ENCODE measurements around the gene DES. TPM values are rescaled to one million over a fixed set of nuclear protein-coding genes. Genes with fewer than 3 reads are reported as not detected.

Gene DES
- total RNA-seq, 2 experiments from 2014 or later: not detected

DNA sequence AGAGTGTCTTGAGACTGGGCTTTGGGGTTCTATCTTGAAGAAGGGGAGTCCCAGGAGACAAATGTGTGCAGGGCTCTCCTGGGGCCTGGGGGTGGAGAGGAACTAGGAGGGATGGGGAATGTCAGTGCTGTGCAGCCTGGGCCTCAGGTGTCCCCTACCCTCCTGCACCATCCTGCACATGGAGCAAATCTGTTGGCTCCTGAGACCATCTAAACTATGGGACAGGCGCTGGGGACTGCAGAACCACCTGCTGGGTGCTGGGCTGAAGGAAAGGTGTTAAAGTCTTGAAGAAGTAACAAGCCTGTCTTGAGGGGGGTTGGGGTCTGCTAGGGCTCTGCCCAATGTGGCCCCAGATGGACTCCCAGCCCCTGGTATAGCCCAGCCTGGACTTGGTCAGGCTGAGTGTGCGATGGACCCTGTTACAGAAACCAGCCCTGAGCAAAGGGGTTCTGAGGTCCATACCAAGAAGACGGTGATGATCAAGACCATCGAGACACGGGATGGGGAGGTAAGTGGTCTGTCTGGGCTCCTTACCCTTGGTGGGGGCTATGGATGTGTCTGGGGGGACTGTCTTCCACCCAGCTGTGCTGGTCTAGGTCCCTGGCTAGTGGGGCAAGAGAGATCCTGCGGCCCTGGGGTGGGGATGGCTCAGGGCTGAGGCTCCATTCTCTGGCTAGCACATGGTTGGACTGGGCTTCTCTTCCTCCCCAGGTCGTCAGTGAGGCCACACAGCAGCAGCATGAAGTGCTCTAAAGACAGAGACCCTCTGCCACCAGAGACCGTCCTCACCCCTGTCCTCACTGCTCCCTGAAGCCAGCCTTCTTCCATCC is 7.3 kb downstream of the DES start:
- no peak overlapping the region for H3K27ac Mint-ChIP-seq
- DNase-seq: no peak
- no peaks in the 10 kb centered on the region for H3K9me3 Mint-ChIP-seq
- CTCF ChIA-PET: no interaction called here
- H3K4me3 Mint-ChIP-seq: no peak overlapping the region
- intact Hi-C loops (cut with micrococcal nuclease): no loop called here
- no peaks in the 10 kb centered on the region for H3K4me1 Mint-ChIP-seq (ENCODE audit: low read depth)
- peaks cover 12% of the 10 kb centered on the region for H3K27me3 Mint-ChIP-seq (ENCODE audit: low read depth)
- no peaks in the 10 kb centered on the region for H3K36me3 Mint-ChIP-seq (ENCODE audit: low read depth)

GRCh38 chr2:219426068-219426443 is 7.9 kb downstream of the DES start:
- intact Hi-C loops (cut with micrococcal nuclease): no loop called here
- no peaks in the 10 kb centered on the region for H3K9me3 Mint-ChIP-seq
- CTCF ChIA-PET: no interaction called here
- H3K4me3 Mint-ChIP-seq: no peak overlapping the region
- H3K27me3 Mint-ChIP-seq (ENCODE audit: low read depth): peaks cover 9% of the 10 kb centered on the region
- no peaks in the 10 kb centered on the region for H3K4me1 Mint-ChIP-seq (ENCODE audit: low read depth)
- no peaks in the 10 kb centered on the region for H3K36me3 Mint-ChIP-seq (ENCODE audit: low read depth)
- no peak overlapping the region for H3K27ac Mint-ChIP-seq
- no peak for DNase-seq

GRCh38 chr2:219426534-219427136 is 8.5 kb downstream of the DES start:
- CTCF ChIA-PET: interaction anchor here (0.7 kb wide), 1 partner anchor 31 kb away, joined by 3 read pairs; no protein-coding TSS in a partner anchor
- no peaks in the 10 kb centered on the region for H3K4me1 Mint-ChIP-seq (ENCODE audit: low read depth)
- no peaks in the 10 kb centered on the region for H3K9me3 Mint-ChIP-seq
- DNase-seq: no peak
- no peak overlapping the region for H3K27ac Mint-ChIP-seq
- peaks cover 6% of the 10 kb centered on the region for H3K27me3 Mint-ChIP-seq (ENCODE audit: low read depth)
- no peak overlapping the region for H3K4me3 Mint-ChIP-seq
- H3K36me3 Mint-ChIP-seq (ENCODE audit: low read depth): no peaks in the 10 kb centered on the region
- intact Hi-C loops (cut with micrococcal nuclease): no loop called here

GRCh38 chr2:219428469-219428868 is 10.3 kb downstream of the DES start:
- Mint-ChIP-seq H3K9me3 (no peaks in the 10 kb centered on the region), H3K27ac (no peak overlapping the region), H3K4me1 (ENCODE audit: low read depth) (no peaks in the 10 kb centered on the region), H3K27me3 (ENCODE audit: low read depth) (no peaks in the 10 kb centered on the region), H3K4me3 (no peak overlapping the region), H3K36me3 (ENCODE audit: low read depth) (no peaks in the 10 kb centered on the region)
- CTCF ChIA-PET: no interaction called here
- intact Hi-C loops (cut with micrococcal nuclease): no loop called here
- DNase-seq: no peak

GRCh38 chr2:219429958-219430606 is 11.9 kb downstream of the DES start:
- CTCF ChIA-PET: interaction anchor here (0.7 to 1.6 kb wide), 3 partner anchors 9 to 66 kb away, joined by 3 to 4 read pairs (median 3); a partner anchor contains a TSS
- Mint-ChIP-seq H3K9me3 (no peaks in the 10 kb centered on the region), H3K4me3 (no peak overlapping the region), H3K4me1 (ENCODE audit: low read depth) (peaks cover 4% of the 10 kb centered on the region), H3K27me3 (ENCODE audit: low read depth) (peaks cover 7% of the 10 kb centered on the region), H3K27ac (no peak overlapping the region), H3K36me3 (ENCODE audit: low read depth) (no peaks in the 10 kb centered on the region)
- intact Hi-C loops (cut with micrococcal nuclease): no loop called here
- no peak for DNase-seq

DNA sequence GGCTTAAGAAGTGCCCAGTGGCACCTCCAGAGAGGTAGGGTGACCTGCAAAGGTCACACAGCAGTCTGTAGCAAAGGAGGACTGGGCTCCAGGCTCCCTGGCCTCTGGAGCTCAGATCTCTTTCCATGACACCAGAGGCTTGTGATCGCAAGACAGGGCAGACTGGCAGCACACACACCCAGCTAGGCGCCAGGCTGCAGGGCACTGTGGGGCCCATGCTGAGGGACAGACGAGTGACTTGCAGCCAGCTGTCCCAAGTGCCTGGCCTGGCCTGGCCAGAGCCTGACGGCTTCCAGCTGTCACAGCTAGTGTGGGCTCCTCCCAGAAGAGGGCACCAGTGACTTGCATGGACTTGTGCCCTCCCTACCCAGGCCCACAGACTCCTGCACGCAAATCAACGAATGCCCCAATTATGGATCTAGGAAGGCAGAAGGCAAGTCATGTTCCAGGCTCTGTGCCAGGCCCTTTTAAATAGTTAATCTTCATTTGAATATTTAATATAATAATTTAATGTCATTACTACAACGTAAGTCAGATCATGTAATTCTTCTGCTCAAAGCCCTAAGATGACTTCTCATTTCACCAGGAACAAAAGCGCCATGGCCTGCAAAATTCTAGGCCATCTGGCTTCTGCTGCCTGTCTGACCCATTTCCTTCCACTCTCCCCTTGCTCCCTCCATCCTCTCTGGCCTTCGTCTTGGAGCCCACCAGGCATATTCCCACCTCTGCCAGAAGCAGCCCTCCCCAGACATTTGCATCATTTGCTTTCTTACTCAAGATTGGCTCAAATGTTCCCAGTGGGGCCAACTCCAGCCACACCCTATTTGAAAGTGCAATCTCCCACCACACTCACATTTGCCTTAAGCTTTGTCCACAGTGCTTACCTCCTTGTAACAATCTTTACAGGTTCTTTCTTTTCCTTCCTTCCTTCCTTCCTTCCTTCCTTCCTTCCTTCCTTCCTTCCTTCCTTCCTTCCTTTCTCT is 12.7 kb downstream of the DES start:
- no peak for DNase-seq
- Mint-ChIP-seq H3K36me3 (ENCODE audit: low read depth) (no peaks in the 10 kb centered on the region), H3K27ac (no peak overlapping the region), H3K9me3 (no peaks in the 10 kb centered on the region), H3K27me3 (ENCODE audit: low read depth) (peaks cover 15% of the 10 kb centered on the region), H3K4me1 (ENCODE audit: low read depth) (peaks cover 4% of the 10 kb centered on the region), H3K4me3 (no peak overlapping the region)
- intact Hi-C loops (cut with micrococcal nuclease): no loop called here
- CTCF ChIA-PET: interaction anchor here (1.1 to 1.6 kb wide), 2 partner anchors 9 to 65 kb away, joined by 3 to 4 read pairs; a partner anchor contains a TSS

DNA sequence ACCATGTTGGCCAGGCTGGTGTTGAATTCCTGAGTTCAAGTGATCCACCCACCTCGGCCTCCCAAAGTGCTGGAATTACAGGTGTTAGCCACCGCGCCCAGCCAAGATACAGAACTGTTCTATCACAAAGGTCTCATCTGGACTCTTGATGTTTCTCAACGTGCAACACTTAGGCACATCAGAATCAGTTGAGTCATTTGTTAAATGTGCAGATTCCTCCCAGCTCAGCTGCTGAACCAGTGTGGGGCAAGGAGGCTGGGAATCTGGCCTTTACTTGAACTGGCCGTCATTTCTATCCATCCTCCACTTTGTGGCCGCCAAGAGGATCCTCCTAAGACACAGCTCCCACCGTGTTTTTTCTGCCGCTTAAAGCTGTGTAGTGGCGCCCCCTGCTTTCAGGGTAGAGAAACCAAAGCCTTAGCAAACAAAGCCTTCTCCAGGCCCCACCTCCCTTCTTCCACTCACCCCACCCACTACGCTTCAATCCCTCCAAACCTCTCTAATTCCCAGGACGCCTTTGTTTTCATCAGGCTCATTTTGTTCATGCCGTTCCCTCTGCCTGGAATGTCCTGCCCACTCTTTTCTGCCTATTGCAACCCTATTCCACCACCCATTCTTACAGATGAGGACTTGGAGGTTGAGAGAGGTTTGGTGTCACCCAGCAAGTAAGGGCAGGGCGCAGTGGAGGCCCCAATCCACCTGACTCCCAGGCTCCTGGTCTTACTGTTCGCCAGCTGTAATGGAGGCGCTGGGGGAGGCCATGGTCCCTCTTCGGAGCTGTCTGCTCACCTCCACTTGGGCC is 15.7 kb downstream of the DES start:
- intact Hi-C loops (cut with micrococcal nuclease): loop anchor here (1.0 to 2.0 kb wide), 2 partner anchors 25 to 31 kb away; no protein-coding TSS in a partner anchor
- no peak overlapping the region for H3K27ac Mint-ChIP-seq
- peaks cover 19% of the 10 kb centered on the region for H3K27me3 Mint-ChIP-seq (ENCODE audit: low read depth)
- peak; percentile 61 for DNase-seq
- CTCF ChIA-PET: interaction anchor here (0.6 to 1.6 kb wide), 6 partner anchors 9 to 133 kb away, joined by 3 to 6 read pairs (median 4); no protein-coding TSS in a partner anchor
- H3K4me3 Mint-ChIP-seq: no peak overlapping the region
- H3K4me1 Mint-ChIP-seq (ENCODE audit: low read depth): peaks cover 4% of the 10 kb centered on the region
- no peaks in the 10 kb centered on the region for H3K9me3 Mint-ChIP-seq
- no peaks in the 10 kb centered on the region for H3K36me3 Mint-ChIP-seq (ENCODE audit: low read depth)

DNA sequence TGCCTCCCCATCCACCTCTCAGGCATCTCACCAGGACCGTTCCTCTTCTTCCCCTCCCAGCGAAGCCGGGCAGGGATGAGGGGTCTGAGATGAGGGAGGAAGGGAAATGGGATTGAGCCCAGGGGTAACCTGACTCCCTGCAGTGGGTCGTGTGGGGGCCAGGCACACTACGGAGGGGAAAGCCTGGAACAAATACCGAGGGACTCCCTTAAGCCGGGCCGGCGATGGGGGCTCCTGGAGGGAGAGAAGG is 16.2 kb downstream of the DES start:
- H3K27me3 Mint-ChIP-seq (ENCODE audit: low read depth): peaks cover 19% of the 10 kb centered on the region
- CTCF ChIA-PET: interaction anchor here (0.6 to 1.6 kb wide), 4 partner anchors 13 to 134 kb away, joined by 3 to 6 read pairs (median 4); no protein-coding TSS in a partner anchor
- intact Hi-C loops (cut with micrococcal nuclease): loop anchor here (1.0 kb wide), 1 partner anchor 31 kb away; no protein-coding TSS in a partner anchor
- no peak overlapping the region for H3K4me3 Mint-ChIP-seq
- peaks cover 4% of the 10 kb centered on the region for H3K4me1 Mint-ChIP-seq (ENCODE audit: low read depth)
- no peaks in the 10 kb centered on the region for H3K36me3 Mint-ChIP-seq (ENCODE audit: low read depth)
- no peaks in the 10 kb centered on the region for H3K9me3 Mint-ChIP-seq
- H3K27ac Mint-ChIP-seq: no peak overlapping the region
- DNase-seq: no peak

DNA sequence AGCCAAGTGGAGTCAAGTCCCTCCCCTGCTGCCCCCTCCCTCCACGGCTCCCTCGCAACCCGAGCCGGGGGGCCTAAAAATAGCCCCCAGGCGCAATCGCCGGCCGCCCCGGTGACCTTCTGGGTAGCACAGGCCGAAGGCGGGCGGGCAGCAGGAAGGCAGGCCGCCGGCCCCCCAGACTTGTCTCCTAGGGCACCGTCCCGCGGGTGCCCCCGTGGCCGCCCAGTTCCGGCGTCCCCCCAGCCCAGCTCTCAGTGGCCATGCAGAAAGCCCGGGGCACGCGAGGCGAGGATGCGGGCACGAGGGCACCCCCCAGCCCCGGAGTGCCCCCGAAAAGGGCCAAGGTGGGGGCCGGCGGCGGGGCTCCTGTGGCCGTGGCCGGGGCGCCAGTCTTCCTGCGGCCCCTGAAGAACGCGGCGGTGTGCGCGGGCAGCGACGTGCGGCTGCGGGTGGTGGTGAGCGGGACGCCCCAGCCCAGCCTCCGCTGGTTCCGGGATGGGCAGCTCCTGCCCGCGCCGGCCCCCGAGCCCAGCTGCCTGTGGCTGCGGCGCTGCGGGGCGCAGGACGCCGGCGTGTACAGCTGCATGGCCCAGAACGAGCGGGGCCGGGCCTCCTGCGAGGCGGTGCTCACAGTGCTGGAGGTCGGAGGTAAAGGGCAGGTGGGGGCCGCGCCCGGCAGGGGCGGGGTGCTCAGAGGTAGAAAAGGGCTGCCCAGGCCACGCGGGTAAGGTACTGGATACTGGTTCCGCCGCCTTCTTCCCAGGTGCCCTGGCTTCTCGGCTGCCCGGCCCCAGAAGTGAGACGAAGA is 16.7 kb downstream of the DES start, which contains the start of gene SPEG:
Gene SPEG (plus strand): TSS at position 126 of the 808 bp plus-strand sequence. CDS start 135 bp downstream, at position 261.
- Mint-ChIP-seq H3K4me3 (no peak within 1 kb of the TSS), H3K27ac (no peak within 1 kb of the TSS), H3K4me1 (ENCODE audit: low read depth) (peaks cover 4% of the 10 kb centered on the region), H3K27me3 (ENCODE audit: low read depth) (peaks cover 19% of the 10 kb centered on the region), H3K36me3 (ENCODE audit: low read depth) (no peaks in the 10 kb centered on the region), H3K9me3 (no peaks in the 10 kb centered on the region)
- CTCF ChIA-PET: interaction anchor here (1.6 to 1.7 kb wide), 2 partner anchors 32 kb away, joined by 6 to 7 read pairs; no protein-coding TSS in a partner anchor
- no peak for DNase-seq
- intact Hi-C loops (cut with micrococcal nuclease): loop anchor here (1.0 kb wide), 1 partner anchor 32 kb away; no protein-coding TSS in a partner anchor

GRCh38 chr2:219435701-219436100 is 17.5 kb downstream of the DES start:
- Mint-ChIP-seq H3K9me3 (no peaks in the 10 kb centered on the region), H3K4me3 (no peak overlapping the region), H3K36me3 (ENCODE audit: low read depth) (no peaks in the 10 kb centered on the region), H3K27me3 (ENCODE audit: low read depth) (peaks cover 21% of the 10 kb centered on the region), H3K27ac (no peak overlapping the region), H3K4me1 (ENCODE audit: low read depth) (peaks cover 4% of the 10 kb centered on the region)
- CTCF ChIA-PET: interaction anchor here (1.3 to 1.7 kb wide), 2 partner anchors 33 to 58 kb away, joined by 3 to 7 read pairs; no protein-coding TSS in a partner anchor
- DNase-seq: no peak
- intact Hi-C loops (cut with micrococcal nuclease): no loop called here
